B cell (primary cell): ENCODE results near the gene ASB2. TPM values are rescaled to one million over a fixed set of nuclear protein-coding genes. Genes with fewer than 3 reads are reported as not detected.

Source experiments
- ATAC-seq: fragments of 200-7000 bp; cut with Tn5 transposase; one replicate; pipeline ENCODE4 v1.10.0; 2021; ENCODE audit warnings: low read depth, mild to moderate bottlenecking, moderate number of reproducible peaks, moderate library complexity
- CTCF ChIA-PET: fragments of 350-600 bp; sonication (Branson Sonifier 250); formaldehyde crosslinking; loops from one replicate; lab custom pipeline; 2021; ENCODE audit warnings: antibody characterized with exemption, inconsistent platforms; lab: Charles Lee
- POLR2A ChIA-PET: fragments of 350-600 bp; sonication (Branson Sonifier 250); formaldehyde crosslinking; loops from one replicate; lab custom pipeline; 2021; ENCODE audit warnings: antibody characterized with exemption; lab: Charles Lee
- DNase-seq: peaks from one replicate; pipeline ENCODE4 v3.0.0; 2013
- H2AFZ ChIP-seq: 2 replicates; pipeline ENCODE4 v1.6.1; 2012; ENCODE audit warnings: mild to moderate bottlenecking, low read depth, low read length; ENCODE audit not compliant: insufficient read depth, poor library complexity, severe bottlenecking
- H3K27ac ChIP-seq, 2 donors: 1 replicate in 1 of 2; 2 replicates in 1 of 2; pipeline ENCODE4 v1.5.1; 2012 to 2013; ENCODE audit warnings: low read length in 2 of 2, mild to moderate bottlenecking in 2 of 2, moderate library complexity in 1 of 2
- H3K27me3 ChIP-seq, 4 experiments: fragments of 200-600 bp in 1 of 4; sonication (generic) in 1 of 4; replicated peaks in 1 of 4; 1 replicate in 2 of 4; 2 replicates in 2 of 4; pipeline versions ENCODE4 v1.6.1 to v1.7.0; 2013 to 2016; ENCODE audit warnings: low read length in 3 of 4, mild to moderate bottlenecking in 2 of 4, mixed read lengths in 1 of 4, moderate library complexity in 1 of 4; ENCODE audit not compliant: insufficient read depth in 4 of 4, control insufficient read depth in 3 of 4; ENCODE audit errors: control extremely low read depth in 1 of 4
- H3K36me3 ChIP-seq, 2 experiments: replicated peaks in 1 of 2; 1 replicate in 1 of 2; 2 replicates in 1 of 2; pipeline versions ENCODE4 v1.6.1 to v1.7.1; 2013; ENCODE audit warnings: low read length in 1 of 2; ENCODE audit not compliant: insufficient read depth in 2 of 2, control insufficient read depth in 1 of 2; ENCODE audit errors: control extremely low read depth in 1 of 2, extremely low read depth in 1 of 2
- H3K4me1 ChIP-seq, 2 donors: fragments of 200-600 bp in 1 of 2; sonication (generic) in 1 of 2; 1 replicate in 1 of 2; 2 replicates in 1 of 2; pipeline versions ENCODE4 v1.5.1 to v1.6.1; 2013 to 2017; ENCODE audit warnings: low read length in 2 of 2; ENCODE audit not compliant: control insufficient read depth in 2 of 2, insufficient read depth in 2 of 2
- H3K4me2 ChIP-seq: replicated peaks from 2 replicates; pipeline ENCODE3; 2012; ENCODE audit warnings: mild to moderate bottlenecking, low read depth, low read length; ENCODE audit not compliant: poor library complexity, severe bottlenecking
- H3K4me3 ChIP-seq, 5 experiments: fragments of 200-600 bp in 1 of 5; sonication (generic) in 1 of 5; 1 replicate in 3 of 5; 2 replicates in 2 of 5; pipeline versions ENCODE4 v1.5.1 to v1.7.0; 2011 to 2016; ENCODE audit warnings: low read length in 4 of 5, mild to moderate bottlenecking in 4 of 5, low read depth in 2 of 5, control low read depth in 1 of 5, moderate library complexity in 1 of 5; ENCODE audit not compliant: insufficient read depth in 1 of 5; ENCODE audit errors: control extremely low read depth in 1 of 5, extremely low read depth in 1 of 5
- H3K79me2 ChIP-seq: fragments of 200-600 bp; sonication (generic); one replicate; pipeline ENCODE4 v1.6.0; 2016; ENCODE audit warnings: low read length; ENCODE audit not compliant: control insufficient read depth, insufficient read depth
- H3K9ac ChIP-seq: fragments of 200-600 bp; sonication (generic); 2 replicates; pipeline ENCODE4 v1.6.1; 2017; ENCODE audit warnings: mild to moderate bottlenecking, low read length, moderate library complexity
- H3K9me3 ChIP-seq, 3 donors: one replicate each; pipeline versions ENCODE4 v1.6.1 to v1.7.1; 2013; ENCODE audit warnings: low read length in 2 of 3; ENCODE audit not compliant: control insufficient read depth in 2 of 3, insufficient read depth in 1 of 3; ENCODE audit errors: control extremely low read depth in 1 of 3
- H4K20me1 ChIP-seq: 2 replicates; pipeline ENCODE4 v1.6.0; 2012; ENCODE audit warnings: mild to moderate bottlenecking, low read length; ENCODE audit not compliant: insufficient read depth, control insufficient read depth, poor library complexity, severe bottlenecking
- H3K27ac Mint-ChIP-seq: one replicate; pipeline ENCODE4 v1.8.0; 2021; ENCODE audit warnings: mixed read lengths
- H3K27me3 Mint-ChIP-seq: one replicate; pipeline ENCODE4 v1.8.0; 2021; ENCODE audit warnings: mixed read lengths
- H3K4me1 Mint-ChIP-seq: one replicate; pipeline ENCODE4 v1.8.0; 2021; ENCODE audit warnings: mixed read lengths
- H3K4me3 Mint-ChIP-seq: one replicate; pipeline ENCODE4 v1.8.0; 2021; ENCODE audit warnings: mixed read lengths
- H3K9me3 Mint-ChIP-seq: one replicate; pipeline ENCODE4 v1.8.0; 2022; ENCODE audit warnings: mixed read lengths; ENCODE audit not compliant: insufficient read depth
- EZH2 ChIP-seq: IDR thresholded peaks from 2 replicates; pipeline ENCODE4 v1.6.1; 2012; ENCODE audit warnings: borderline replicate concordance, low read depth, mild to moderate bottlenecking, moderate library complexity, low read length; ENCODE audit not compliant: insufficient read depth, poor library complexity, severe bottlenecking
- WGBS: methylation state at CpG from one replicate; pipeline ENCODE4 v1.1.5; 2013; ENCODE audit warnings: missing lambda C conversion rate; ENCODE audit not compliant: insufficient coverage; 5-methylcytosine and 5-hydroxymethylcytosine counted together
- intact Hi-C: fragments of 100-400 bp; cut with micrococcal nuclease; formaldehyde crosslinking; loops from one replicate; pipeline ENCODE4 v1.10.0; 2022
- polyA plus RNA-seq: library from polyadenylated mRNA; depleted of rRNA; stranded (reverse); fragments of >200 nt; gene quantifications from 2 replicates; pipeline ENCODE4 v1.2.3, GENCODE V29; 2012
- total RNA-seq, 2 donors: library from RNA; stranded (reverse); fragments of 120-200 nt in 1 of 2; gene quantifications; 1 replicate in 1 of 2; 2 replicates in 1 of 2; pipeline versions ENCODE4 v1.2.3 to v1.2.4, GENCODE V29; 2013 to 2022
- TF ChIP-seq, protein P1 (sequence below): fragments of 200-600 bp; IDR thresholded peaks from one replicate; pipeline ENCODE4 v1.8.0; 2022; ENCODE audit warnings: antibody characterized with exemption, mild to moderate bottlenecking

The ASB2 gene
- total and polyA plus RNA-seq, 2 donors (not counting 1 experiment from before 2014, with no cell fraction given), result 1.5 to 2.7 TPM

DNA sequence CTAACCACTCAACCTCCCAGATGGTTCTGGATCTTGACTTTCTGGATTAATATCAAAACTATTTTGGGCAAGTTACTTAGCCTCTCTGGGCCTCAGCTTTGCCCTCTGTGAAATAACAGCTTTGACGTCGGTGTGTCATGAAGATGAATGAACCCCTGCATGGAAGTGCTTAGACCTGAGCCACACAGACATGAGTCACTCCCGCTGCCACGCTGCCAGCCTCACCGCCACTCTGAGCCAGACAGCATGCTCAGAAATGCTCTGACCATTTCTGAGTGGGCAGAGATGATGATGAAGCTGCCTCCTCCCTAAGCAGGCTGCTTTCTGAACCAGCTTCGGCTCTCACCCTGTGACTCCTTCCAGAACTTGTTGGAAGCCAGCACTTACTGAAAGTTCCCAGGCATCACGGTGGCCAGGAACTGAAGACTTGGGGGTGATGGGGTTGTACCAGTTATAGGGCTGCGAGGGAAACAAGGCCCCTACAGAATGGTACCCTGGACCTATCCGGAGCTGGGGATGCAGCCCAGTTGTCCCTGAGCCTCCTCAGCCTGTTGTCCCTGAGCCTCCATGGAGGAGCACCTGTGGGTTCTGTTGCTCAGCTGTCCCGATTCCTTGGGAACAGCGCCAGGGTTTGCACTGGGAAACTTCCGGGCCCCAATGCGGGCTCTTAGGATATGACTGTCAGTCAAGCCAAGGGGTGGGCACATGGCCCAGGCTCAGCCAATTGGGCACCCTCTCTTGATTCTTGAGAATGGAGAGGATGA is 18.7 kb upstream of the ASB2 start:
- ChIA-PET CTCF (interaction anchor here (0.6 to 12.8 kb wide), 2 partner anchors 56 to 185 kb away, joined by 4 to 367 read pairs; no protein-coding TSS in a partner anchor), POLR2A (no interaction called here)
- H3K4me2 ChIP-seq, result no peak overlapping the region
- H3K4me1 Mint-ChIP-seq, result no peaks in the 10 kb centered on the region
- no peaks in the 10 kb centered on the region for H3K36me3 ChIP-seq
- H3K9me3 ChIP-seq, result no peaks in the 10 kb centered on the region
- no peaks in the 10 kb centered on the region for H4K20me1 ChIP-seq
- no peaks in the 10 kb centered on the region for H3K9me3 Mint-ChIP-seq
- H3K27ac ChIP-seq, result no peak overlapping the region
- H3K79me2 ChIP-seq, result no peaks in the 10 kb centered on the region
- H3K4me1 ChIP-seq, result no peaks in the 10 kb centered on the region
- no peak overlapping the region for H3K9ac ChIP-seq
- intact Hi-C loops, result no loop called here
- 86% methylated on average over 13 of the region's 13 CpGs for WGBS
- H2AFZ ChIP-seq, result no peak overlapping the region
- peaks cover 0 to 22% (median 2%) of the 10 kb centered on the region in 4 experiments for H3K27me3 ChIP-seq
- TF ChIP-seq EZH2, result no peak
- TF ChIP-seq, protein P1, sequence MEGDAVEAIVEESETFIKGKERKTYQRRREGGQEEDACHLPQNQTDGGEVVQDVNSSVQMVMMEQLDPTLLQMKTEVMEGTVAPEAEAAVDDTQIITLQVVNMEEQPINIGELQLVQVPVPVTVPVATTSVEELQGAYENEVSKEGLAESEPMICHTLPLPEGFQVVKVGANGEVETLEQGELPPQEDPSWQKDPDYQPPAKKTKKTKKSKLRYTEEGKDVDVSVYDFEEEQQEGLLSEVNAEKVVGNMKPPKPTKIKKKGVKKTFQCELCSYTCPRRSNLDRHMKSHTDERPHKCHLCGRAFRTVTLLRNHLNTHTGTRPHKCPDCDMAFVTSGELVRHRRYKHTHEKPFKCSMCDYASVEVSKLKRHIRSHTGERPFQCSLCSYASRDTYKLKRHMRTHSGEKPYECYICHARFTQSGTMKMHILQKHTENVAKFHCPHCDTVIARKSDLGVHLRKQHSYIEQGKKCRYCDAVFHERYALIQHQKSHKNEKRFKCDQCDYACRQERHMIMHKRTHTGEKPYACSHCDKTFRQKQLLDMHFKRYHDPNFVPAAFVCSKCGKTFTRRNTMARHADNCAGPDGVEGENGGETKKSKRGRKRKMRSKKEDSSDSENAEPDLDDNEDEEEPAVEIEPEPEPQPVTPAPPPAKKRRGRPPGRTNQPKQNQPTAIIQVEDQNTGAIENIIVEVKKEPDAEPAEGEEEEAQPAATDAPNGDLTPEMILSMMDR, result no peak
- ATAC-seq (no peak), DNase-seq (no peak)
- peaks cover 31% of the 10 kb centered on the region for H3K27me3 Mint-ChIP-seq
- H3K27ac Mint-ChIP-seq, result no peak overlapping the region
- H3K4me3 Mint-ChIP-seq, result no peak overlapping the region
- H3K4me3 ChIP-seq, result no peak overlapping the region

DNA sequence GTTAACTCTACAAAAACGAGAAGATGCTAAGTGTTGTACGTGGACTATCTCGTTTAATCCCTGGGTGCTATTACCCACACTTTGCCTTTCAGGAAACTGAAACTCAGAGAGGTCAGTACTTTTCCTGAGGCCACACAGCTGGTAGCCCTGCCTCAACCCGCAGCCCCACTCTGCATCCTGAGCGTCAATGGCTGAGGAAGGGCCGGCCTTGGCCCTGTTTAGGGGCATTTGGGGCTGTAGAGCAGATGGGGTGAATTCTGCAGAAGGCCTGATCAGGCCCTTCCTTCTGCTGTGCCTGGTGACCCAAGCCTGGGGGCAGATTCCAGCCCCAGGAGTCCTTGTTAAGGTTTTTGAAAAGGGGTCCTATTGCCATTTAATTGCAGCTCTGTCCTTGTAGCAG is 17.0 kb upstream of the ASB2 start:
- Histone ChIP-seq H3K27me3 (peaks cover 0 to 24% (median 2%) of the 10 kb centered on the region in 4 experiments), H3K36me3 (no peaks in the 10 kb centered on the region), H3K9ac (no peak overlapping the region), H4K20me1 (no peaks in the 10 kb centered on the region), H3K4me1 (no peaks in the 10 kb centered on the region), H3K79me2 (no peaks in the 10 kb centered on the region), H2AFZ (no peak overlapping the region), H3K9me3 (no peaks in the 10 kb centered on the region), H3K4me3 (no peak overlapping the region), H3K27ac (no peak overlapping the region), H3K4me2 (no peak overlapping the region)
- WGBS, result 100% methylated on average over 6 of the region's 6 CpGs
- H3K27me3 Mint-ChIP-seq, result peaks cover 20% of the 10 kb centered on the region
- no peak overlapping the region for H3K4me3 Mint-ChIP-seq
- H3K27ac Mint-ChIP-seq, result no peak overlapping the region
- intact Hi-C loops, result no loop called here
- ChIA-PET CTCF (interaction anchor here (1.1 to 1.5 kb wide), 3 partner anchors 8 to 58 kb away, joined by 3 to 4 read pairs (median 3); no protein-coding TSS in a partner anchor), POLR2A (no interaction called here)
- ATAC-seq (no peak), DNase-seq (no peak)
- H3K9me3 Mint-ChIP-seq, result no peaks in the 10 kb centered on the region
- peaks cover 3% of the 10 kb centered on the region for H3K4me1 Mint-ChIP-seq
- TF ChIP-seq EZH2, result no peak
- TF ChIP-seq, protein P1, result no peak
